Activated CD8-positive, alpha-beta memory T cell treated with anti-CD3 and anti-CD28 coated beads for 48 hours (primary cell): Measurements from ENCODE around the gene DEDD.

Source experiments
- DNase-seq, 3 experiments: peaks; one replicate each; pipeline ENCODE4 v3.0.0-alpha.2; 2020; ENCODE audit warnings: low read depth in 2 of 3, low spot score in 2 of 3

The DEDD gene

GRCh38 chr1:161132410-161133219 is at the start of gene DEDD:
Gene DEDD (minus strand): TSS chr1:161132667. CDS start chr1:161124462, 8,205 bp downstream.
- peak; percentile 68 to 79 (median 69) for DNase-seq

GRCh38 chr1:161182214-161182613 is 49.7 kb upstream of the DEDD start:
- DNase-seq: no peak

GRCh38 chr1:161180639-161181038 is 48.2 kb upstream of the DEDD start:
- no peak for DNase-seq

GRCh38 chr1:161179698-161180097 is 47.2 kb upstream of the DEDD start:
- DNase-seq: no peak

GRCh38 chr1:161177936-161178244 is 45.4 kb upstream of the DEDD start:
- no peak for DNase-seq

GRCh38 chr1:161177112-161177935 is 44.9 kb upstream of the DEDD start, which contains the start of gene B4GALT3:
Gene B4GALT3 (minus strand): TSS chr1:161177507. CDS start chr1:161176060, 1,447 bp downstream.
- DNase-seq: peak; percentile 86 to 99 (median 99)

- no peak for DNase-seq
Observed at GRCh38 chr1:161176468-161177111, 44.1 kb upstream of the DEDD start.

GRCh38 chr1:161175771-161176453 is 43.4 kb upstream of the DEDD start:
- no peak for DNase-seq

GRCh38 chr1:161174911-161175310 is 42.4 kb upstream of the DEDD start:
- DNase-seq: no peak

GRCh38 chr1:161173711-161174110 is 41.2 kb upstream of the DEDD start:
- DNase-seq: no peak

- no peak for DNase-seq
Observed at GRCh38 chr1:161172776-161173376, 40.4 kb upstream of the DEDD start.

GRCh38 chr1:161172349-161172748 is 39.9 kb upstream of the DEDD start:
- DNase-seq: no peak

GRCh38 chr1:161171696-161172095 is 39.2 kb upstream of the DEDD start:
- DNase-seq: no peak

- DNase-seq: no peak
Observed at GRCh38 chr1:161171191-161171590, 38.7 kb upstream of the DEDD start.

- DNase-seq: no peak
Observed at GRCh38 chr1:161168906-161169305, 36.4 kb upstream of the DEDD start.

- DNase-seq: no peak
Observed at GRCh38 chr1:161166669-161167548, 34.4 kb upstream of the DEDD start.

- peak; percentile 77 to 82 (median 78) for DNase-seq
Observed at GRCh38 chr1:161165742-161166668, 33.5 kb upstream of the DEDD start, which contains the start of gene PPOX. Gene PPOX (plus strand): TSS chr1:161166426. CDS start chr1:161166848, 422 bp downstream.

- DNase-seq: no peak
Observed at GRCh38 chr1:161164901-161165610, 32.6 kb upstream of the DEDD start.
